GM21723 (cell line): ENCODE results near the gene PKP3.
A peak's percentile ranks its signal among the peaks of the same experiment; 100 is the strongest.
"Not testable (repeated sequence)": the region's sequence is repeated elsewhere in the genome, so short reads cannot be mapped to it uniquely, and the experiment has no call there.

Source experiments
- ATAC-seq: cut with Tn5 transposase; IDR thresholded peaks from one replicate; pipeline ENCODE4 v1.9.1; 2021; ENCODE audit warnings: mild to moderate bottlenecking, moderate library complexity; ENCODE audit not compliant: unreplicated experiment

PKP3 gene

DNA sequence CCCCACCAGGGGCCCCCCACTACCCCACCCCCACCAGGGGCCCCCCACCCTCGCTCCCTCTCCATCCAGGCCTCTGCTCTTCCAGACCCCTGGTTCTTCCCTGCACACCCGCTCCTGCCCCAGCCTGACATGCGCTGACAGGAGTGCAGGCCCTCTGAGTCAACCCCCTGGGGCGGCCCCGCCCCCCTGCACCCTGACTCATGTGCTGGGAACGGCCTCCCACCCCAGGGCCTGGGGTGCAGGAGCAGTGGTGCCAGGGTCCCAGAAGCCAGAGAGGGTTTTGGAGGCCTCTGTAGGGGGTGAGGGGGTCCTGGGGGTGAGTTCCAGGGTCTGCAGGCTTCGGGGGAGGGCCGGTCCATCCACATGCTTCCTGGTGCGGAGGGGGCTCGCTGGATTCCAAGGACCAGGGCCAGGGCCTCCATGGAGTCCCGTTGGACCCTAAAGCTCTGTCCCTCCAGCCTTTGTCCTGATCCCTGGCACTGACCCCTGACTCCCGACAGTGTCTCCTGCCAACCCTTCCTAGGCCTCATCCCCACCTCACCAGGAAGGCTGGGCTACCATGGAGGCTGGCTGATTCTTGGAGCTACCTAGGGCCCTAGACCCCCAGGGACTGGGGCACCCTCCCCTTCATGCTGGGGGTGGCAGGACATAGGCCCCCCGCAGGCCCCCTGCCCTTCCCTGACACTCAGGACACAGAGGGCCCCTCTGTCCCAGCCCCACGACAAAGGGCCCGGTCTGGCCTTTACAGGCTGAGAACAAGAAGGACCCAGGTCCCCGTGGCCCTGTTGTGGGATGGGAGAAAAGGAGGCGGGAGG lies 583 bp upstream of the PKP3 start:
- ATAC-seq = no peak

DNA sequence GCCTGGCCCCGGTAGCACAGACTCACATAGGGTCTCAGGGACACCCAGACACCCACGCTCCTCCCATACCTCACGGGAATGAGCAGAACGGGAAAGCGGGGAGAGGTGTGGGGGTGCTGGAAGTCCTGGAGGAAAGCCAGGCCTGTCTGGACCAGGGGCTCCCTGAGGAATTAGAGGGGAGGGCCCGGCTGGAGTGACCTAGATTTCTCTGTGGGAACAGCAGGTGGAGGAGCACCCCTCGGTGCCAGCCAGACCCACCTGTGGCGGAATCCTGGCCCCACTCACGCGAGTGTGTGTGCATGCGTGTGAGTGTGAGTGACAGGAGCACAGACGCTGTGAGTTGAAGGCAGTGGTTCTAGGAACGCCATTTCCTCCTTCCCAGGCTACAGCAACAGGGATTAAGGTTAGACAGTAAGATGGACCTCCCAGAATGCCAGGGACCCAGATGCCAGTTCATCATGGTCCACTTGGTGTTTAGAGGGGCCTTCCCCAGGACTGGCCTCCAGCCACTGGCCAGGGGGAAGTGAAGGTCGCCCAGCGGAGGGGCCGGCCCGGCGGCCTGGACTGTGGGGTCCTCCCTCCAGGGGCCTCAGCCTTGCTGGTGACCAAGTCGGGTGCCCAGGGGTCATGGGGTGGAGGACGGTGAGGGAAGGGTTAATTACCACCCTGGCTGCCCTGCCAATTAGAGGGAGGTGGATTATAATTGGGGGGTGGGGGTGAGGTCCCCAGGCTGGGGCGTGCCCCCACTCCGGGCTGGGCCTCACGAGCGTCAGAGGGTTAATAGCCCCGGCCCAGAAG lies 1.0 kb downstream of the PKP3 start:
- ATAC-seq = no peak

DNA sequence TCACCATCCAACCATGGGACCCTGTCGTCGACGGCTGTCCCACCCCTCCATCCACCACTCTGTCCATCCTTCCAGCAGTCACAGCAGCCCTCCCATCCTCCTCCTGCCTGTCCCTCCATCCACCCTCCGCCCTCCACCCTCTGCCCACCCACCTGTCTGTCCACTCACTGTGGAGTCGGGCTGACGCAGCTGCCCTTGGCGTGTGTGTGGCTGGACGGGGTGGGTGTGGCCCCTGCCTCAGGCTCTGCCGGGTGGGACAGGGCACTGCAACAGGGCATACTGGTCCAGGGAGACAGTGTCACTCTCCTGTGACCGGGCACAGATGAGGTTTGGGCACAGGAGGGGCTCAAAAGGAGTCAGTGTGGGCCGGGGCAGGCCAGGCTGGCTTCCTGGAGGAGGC lies 1.9 kb downstream of the PKP3 start:
- ATAC-seq = no peak

DNA sequence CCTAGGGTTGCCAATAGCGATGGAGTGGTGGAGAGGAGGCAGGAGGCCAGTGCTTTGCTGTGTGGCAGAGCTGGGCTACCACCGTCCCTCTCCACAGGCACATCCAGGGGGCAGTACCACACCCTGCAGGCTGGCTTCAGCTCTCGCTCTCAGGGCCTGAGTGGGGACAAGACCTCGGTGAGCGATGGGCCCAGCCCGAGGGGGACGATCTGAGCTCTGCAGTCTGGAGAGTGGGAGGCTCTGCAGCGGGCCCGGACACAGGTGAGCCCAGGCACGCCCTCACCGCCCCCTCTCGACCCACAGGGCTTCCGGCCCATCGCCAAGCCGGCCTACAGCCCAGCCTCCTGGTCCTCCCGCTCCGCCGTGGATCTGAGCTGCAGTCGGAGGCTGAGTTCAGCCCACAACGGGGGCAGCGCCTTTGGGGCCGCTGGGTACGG lies 2.5 kb downstream of the PKP3 start:
- peak; percentile 34 for ATAC-seq

DNA sequence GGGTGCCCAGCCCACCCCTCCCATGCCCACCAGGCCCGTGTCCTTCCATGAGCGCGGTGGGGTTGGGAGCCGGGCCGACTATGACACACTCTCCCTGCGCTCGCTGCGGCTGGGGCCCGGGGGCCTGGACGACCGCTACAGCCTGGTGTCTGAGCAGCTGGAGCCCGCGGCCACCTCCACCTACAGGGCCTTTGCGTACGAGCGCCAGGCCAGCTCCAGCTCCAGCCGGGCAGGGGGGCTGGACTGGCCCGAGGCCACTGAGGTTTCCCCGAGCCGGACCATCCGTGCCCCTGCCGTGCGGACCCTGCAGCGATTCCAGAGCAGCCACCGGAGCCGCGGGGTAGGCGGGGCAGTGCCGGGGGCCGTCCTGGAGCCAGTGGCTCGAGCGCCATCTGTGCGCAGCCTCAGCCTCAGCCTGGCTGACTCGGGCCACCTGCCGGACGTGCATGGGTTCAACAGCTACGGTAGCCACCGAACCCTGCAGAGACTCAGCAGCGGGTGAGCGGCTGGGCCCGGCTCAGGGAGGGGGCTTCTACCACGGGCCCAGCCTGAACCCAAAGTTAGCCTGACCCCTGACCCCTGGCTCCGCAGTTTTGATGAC lies 3.0 kb downstream of the PKP3 start:
- ATAC-seq = peak; percentile 77

DNA sequence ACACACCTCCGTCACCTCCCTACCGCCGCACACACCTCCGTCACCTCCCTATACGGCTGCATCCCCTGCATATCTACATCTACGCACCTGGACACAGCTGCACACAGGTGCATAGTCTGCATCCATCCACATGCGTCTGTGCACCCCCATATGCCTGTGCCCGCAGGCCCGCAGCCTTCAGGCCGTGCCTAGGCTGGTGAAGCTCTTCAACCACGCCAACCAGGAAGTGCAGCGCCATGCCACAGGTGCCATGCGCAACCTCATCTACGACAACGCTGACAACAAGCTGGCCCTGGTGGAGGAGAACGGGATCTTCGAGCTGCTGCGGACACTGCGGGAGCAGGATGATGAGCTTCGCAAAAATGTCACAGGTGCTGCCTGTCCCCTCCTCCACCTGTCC lies 4.8 kb downstream of the PKP3 start:
- no peak for ATAC-seq

DNA sequence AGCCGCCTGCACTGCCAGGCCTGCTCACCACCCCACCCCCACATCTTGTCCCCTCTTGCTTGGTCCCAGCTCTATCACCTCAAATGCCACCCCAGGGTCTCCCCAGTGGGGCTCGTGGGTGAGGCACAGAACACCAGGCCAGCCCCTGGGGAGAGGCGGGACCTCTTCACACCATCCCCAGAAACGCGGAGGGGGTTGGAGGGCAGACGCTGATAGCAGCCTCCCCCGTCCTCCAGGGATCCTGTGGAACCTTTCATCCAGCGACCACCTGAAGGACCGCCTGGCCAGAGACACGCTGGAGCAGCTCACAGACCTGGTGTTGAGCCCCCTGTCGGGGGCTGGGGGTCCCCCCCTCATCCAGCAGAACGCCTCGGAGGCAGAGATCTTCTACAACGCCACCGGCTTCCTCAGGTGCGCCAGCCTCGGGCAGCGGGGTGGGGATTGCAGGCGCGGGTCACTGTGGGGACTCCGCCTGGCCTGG lies 5.8 kb downstream of the PKP3 start:
- no peak for ATAC-seq

DNA sequence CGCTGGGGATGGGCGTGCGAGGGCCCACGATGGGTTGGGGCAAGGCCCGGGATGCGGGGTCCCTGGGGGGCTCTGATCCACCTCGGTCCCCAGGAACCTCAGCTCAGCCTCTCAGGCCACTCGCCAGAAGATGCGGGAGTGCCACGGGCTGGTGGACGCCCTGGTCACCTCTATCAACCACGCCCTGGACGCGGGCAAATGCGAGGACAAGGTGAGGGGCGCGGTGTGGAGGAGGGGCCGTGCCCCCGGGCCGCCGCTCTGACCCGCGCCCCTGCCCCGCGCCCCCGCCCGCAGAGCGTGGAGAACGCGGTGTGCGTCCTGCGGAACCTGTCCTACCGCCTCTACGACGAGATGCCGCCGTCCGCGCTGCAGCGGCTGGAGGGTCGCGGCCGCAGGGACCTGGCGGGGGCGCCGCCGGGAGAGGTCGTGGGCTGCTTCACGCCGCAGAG lies 6.3 kb downstream of the PKP3 start:
- ATAC-seq = no peak

DNA sequence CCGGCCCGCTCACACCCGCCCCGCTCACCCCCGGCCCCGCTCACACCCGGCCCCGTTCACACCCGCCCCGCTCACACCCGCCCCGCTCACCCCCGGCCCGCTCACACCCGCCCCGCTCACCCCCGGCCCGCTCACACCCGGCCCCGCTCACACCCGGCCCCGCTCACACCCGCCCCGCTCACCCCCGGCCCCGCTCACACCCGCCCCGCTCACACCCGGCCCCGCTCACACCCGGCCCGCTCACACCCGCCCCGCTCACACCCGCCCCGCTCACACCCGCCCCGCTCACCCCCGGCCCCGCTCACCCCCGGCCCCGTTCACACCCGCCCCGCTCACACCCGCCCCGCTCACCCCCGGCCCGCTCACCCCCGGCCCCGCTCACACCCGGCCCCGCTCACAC lies 7.2 kb downstream of the PKP3 start:
- not testable (repeated sequence) for ATAC-seq

DNA sequence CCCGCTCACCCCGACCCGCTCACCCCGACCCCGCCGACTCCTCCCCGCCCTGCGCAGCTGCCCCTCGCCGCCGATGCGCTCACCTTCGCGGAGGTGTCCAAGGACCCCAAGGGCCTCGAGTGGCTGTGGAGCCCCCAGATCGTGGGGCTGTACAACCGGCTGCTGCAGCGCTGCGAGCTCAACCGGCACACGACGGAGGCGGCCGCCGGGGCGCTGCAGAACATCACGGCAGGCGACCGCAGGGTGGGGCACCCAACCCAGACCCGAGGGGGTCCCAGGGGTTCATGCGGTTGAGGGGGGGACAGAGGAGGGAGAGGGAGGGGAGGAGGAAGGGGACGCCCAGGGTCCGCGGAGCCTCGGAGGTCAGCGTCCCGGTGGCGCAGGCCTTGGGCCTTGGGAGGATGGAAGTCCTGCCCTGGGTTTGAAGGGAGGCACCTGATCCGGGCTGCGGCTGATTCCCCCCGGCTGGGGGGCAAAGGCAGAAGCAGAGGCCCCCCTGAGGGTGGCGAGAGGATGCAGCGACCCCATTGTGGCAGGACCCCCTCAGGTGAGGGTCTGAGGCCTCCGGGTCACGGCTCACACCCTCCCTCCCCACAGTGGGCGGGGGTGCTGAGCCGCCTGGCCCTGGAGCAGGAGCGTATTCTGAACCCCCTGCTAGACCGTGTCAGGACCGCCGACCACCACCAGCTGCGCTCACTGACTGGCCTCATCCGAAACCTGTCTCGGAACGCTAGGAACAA lies 9.2 kb downstream of the PKP3 start:
- no peak for ATAC-seq

DNA sequence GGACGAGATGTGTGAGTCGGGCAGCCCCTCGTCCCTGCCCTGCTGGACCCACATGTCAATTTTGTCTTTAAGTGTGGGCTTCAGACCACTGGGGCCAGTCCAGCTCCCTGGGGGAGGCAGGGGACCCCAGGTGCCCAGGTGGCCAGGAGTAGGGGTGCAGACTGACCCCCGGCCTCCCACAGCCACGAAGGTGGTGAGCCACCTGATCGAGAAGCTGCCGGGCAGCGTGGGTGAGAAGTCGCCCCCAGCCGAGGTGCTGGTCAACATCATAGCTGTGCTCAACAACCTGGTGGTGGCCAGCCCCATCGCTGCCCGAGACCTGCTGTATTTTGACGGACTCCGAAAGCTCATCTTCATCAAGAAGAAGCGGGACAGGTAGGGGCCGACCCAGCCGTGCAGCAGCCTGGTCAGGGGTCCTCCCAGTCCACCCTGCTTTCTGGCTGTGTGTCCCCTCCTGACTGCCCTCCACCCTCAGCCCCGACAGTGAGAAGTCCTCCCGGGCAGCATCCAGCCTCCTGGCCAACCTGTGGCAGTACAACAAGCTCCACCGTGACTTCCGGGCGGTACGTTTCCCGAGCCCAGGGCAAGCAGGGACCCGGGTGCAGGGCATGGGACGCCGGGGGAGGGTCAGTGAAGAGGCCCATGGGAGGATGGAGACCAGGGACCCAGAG lies 9.9 kb downstream of the PKP3 start:
- ATAC-seq = no peak

DNA sequence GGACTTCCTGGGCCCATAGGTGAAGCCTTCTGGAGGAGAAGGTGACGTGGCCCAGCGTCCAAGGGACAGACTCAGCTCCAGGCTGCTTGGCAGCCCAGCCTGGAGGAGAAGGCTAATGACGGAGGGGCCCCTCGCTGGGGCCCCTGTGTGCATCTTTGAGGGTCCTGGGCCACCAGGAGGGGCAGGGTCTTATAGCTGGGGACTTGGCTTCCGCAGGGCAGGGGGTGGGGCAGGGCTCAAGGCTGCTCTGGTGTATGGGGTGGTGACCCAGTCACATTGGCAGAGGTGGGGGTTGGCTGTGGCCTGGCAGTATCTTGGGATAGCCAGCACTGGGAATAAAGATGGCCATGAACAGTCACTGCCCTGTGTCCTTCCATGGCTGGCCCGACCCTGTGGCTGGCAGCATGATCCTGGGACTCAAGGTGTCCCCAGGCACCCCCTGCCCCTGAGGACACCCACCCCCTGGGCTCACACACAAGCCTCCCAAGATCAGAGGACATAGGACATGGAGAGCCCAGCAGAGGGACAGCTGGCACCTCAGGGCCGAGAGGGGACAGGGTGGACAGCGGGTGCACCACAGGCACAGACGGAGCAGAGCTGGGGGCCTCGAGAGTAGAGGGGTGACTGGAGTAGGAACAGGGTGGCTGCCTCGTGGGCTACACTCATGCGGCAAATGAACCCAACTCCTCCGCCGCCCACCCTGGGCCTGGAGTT lies 10.7 kb downstream of the PKP3 start:
- no peak for ATAC-seq

DNA sequence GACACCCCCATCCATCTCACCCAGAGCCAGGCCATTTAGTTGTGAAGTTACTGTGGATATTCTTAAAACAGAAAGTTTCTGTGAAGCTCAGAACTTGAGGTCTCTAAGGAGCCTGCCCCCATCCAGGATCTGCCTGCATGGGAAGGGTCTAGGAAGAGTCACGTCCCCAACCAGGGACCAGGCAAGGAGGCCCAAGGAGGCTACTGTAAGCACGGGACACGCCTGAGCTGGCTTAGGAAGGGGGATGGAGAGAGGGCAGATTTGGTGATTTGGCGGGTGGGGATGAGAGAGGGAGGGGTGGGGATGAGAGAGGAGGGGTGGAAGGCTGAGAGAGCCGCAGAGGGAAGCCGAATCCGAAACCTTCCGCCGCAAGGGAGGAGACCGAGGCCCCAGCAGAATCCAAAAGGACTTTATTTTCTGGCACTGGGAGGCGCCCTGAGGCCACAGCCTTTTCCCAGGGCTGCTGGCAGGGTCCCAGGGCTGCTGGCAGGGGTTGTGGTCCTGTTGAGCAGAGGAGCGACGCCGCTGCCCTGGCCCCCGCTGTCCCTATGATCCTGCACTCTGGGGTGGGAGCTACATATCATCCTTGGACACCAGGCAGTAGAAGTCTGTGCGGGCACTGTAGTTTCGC lies 11.4 kb downstream of the PKP3 start:
- no peak for ATAC-seq

DNA sequence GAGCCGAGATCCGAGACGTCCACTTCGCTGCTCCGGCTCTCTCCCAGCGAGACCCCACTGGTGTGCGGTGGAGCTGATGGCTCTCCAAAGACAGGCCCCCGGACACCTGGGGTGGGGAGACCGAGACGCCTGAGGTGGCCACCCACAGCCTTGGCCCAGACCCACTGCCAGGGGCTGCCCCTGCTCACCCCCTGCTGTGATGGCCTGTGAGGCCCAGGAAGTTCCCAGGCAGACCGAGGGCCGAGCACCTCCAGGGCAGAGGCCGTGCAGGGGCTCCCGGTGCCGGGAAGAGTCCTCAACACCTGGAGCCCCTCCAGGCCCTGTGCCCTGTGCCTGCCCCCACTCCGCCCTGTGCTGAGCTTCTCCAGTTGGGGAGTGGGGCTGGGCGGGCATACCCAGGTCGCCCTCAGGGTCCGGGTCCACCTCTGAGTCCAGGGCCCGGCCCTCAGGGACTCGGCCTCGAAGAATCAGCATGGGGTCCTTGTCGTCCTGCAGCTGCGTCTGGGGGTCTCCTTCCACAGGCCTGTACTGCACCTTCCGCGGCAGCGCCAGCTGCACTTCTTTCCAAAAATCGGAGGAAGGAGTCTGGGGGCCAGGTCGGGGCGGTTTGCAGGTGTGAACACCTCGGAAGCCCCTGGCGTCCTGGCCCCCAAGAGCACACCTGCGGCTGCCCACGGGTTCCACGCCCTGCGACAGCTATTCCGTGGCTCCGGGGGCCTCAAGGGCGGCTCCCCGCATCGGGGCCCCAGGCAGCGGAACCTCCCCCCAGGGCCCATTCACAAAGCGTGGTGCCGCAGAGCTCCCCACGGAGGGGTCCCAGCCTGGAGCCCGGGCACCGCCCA lies 12.2 kb downstream of the PKP3 start:
- ATAC-seq = no peak

DNA sequence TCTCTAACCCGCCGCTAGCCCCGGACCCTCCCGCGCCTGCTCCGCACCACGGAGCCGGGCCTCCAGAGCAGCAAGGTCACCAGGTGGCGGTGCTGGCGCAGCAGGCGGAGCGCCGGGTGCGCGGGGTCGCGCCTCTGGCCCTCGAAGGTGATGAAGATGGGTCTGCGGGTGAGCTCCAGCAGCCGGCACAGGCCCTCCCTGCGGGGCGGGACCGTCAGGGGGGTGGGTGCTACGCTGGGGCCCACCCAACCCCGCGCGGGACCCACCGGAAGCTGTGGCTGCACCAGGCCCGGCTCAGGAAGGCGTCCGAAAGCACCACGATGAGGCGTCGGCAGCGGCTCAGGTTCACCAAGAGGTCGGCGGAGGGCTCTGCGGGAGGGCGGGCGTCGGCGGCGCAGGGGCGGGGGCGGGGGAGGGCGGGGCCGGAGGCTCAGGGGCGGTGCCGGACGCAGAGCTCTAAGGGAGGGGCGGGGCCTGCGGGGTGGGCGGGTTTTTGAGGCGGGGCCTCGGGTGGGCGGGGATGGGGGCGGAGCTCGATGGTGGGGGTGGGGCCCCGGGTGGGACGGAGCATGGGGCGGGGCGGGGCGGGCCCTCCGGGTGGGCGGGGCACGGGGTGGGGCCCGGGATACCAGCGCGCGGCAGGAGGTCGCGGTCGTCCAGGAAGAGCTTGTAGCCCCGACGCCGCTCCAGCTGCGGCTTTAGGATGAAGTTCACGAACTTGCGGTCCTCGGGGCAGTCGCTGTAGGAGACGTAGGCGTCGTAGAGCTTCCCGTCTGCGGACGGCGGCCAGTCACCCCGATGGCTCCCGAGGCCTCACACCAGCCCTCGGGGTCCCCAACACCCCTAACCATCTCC lies 13.0 kb downstream of the PKP3 start:
- ATAC-seq = peak; percentile 52

DNA sequence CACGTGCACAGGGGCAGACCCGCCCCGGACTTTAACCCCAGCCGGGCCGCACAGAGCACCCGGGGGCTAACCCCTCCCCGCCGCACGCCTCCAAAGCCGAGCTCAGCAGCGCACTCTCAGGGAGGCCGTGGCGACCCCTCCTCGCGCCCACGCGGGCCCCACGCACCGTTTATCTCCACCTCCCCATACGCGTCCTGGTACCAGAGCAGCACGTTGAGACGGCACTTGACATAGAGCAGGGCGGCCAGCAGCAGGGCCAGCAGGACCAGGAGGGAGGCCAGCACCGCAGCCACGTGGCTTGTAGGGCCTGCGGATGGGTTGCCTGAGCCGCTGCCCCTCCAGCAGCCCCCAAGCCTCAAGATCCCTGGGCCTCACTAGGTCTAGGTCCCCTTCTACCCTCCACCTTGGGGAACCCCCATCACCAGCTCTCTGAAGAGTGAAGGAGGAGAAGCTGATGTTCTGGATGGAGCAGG lies 13.7 kb downstream of the PKP3 start:
- ATAC-seq = no peak
